K562 treated with DMSO at 1 percent for 48 hours (cell line): Measurements from ENCODE around the gene CLDN11. TPM values are rescaled to one million over a fixed set of nuclear protein-coding genes. Genes with fewer than 3 reads are reported as not detected.

Experiments used
- total RNA-seq: library from RNA; unstranded; fragments of 300-600 nt; gene quantifications from 2 replicates; pipeline ENCODE4 v1.2.3, GENCODE V29; 2022; ENCODE audit warnings: low replicate concordance; ENCODE audit errors: extremely low read depth

CLDN11 gene
- total RNA-seq: not detected in 2 replicates

DNA sequence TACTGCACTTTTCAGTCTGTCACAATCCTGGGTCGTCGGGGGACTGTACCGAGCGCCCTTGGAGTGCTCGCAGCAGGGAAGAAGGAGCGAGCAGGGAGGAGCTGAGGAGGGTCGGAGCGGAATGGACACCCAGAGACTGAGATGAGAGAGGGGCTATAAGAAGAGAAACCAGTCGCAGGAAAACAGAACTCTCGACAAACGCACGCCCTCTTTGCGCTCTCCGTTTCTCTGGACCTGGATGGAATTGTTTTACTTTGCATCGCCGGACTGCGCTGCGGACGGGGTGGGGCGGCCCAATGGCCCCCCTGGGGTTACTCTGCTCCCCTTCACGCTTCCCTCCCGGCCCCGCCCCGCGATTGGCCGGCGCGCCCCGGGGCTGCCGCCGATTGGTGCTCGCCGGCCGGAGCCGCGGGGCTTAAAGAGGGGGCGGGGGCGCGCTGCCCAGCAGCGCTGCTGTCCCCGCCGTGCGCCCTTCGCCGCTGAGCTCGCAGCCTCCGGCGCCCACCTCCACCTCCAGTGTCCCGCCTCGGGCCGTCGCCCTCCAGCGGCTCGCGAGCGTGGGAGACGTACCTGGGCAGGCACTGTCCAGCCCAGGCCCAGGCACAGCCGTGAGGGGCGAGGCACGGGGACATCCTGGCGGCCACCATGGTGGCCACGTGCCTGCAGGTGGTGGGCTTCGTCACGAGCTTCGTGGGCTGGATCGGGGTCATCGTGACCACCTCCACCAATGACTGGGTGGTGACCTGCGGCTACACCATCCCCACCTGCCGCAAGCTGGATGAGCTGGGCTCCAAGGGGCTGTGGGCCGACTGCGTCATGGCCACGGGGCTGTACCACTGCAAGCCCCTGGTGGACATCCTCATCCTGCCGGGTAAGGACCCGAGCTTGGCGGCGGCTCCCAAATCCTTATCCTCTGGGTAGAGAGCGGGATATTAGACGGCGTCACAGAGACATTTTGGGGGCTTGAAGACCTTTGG is at the start of gene CLDN11:
Gene CLDN11 (plus strand): TSS at position 447 of the 977 bp plus-strand sequence. CDS start 199 bp downstream, at position 646.

Other genes with a start within 250 kb of the CLDN11 start
- gene PHC3, start 237.1 kb upstream of the CLDN11 start, total RNA-seq: not detected in 2 replicates
- not detected in 2 replicates for gene PRKCI, start 196.4 kb upstream of the CLDN11 start, total RNA-seq
- not detected in 2 replicates for gene SKIL, start 61.2 kb upstream of the CLDN11 start, total RNA-seq
- gene SLC7A14, start 167.2 kb downstream of the CLDN11 start, total RNA-seq: not detected in 2 replicates